ENCODE data around the gene IGSF9B. TPM values are rescaled to one million over a fixed set of nuclear protein-coding genes. Genes with fewer than 3 reads are reported as not detected.

Gene IGSF9B
- total RNA-seq, 2 donors from 2014 or later: 10.2 to 35.3 TPM

- Histone ChIP-seq H3K27ac (no peak overlapping the region), H3K36me3 (no peaks in the 10 kb centered on the region), H3K4me3 (no peak overlapping the region), H3K4me1 (replicated peaks) (no peaks in the 10 kb centered on the region), H3K27me3 (replicated peaks; ENCODE audit: insufficient read depth) (no peaks in the 10 kb centered on the region), H3K9me3 (no peaks in the 10 kb centered on the region)
- 96% methylated on average over 10 of the region's 10 CpGs for WGBS
- TF ChIP-seq POLR2AphosphoS5 (IDR thresholded peaks at IDR 0.05): no peak
- TF ChIP-seq POLR2A (IDR thresholded peaks at IDR 0.05): no peak
- TF ChIP-seq CTCF (IDR thresholded peaks at IDR 0.05): no peak
- no peak for DNase-seq (ENCODE audit: low spot score)
- intact Hi-C loops (cut with DNase I): no loop called here
Measured at GRCh38 chr11:133921513-133921912, 35.3 kb downstream of the IGSF9B start.

- no peak for TF ChIP-seq POLR2AphosphoS5 (IDR thresholded peaks at IDR 0.05)
- TF ChIP-seq CTCF (IDR thresholded peaks at IDR 0.05): no peak
- TF ChIP-seq POLR2A (IDR thresholded peaks at IDR 0.05): no peak
- Histone ChIP-seq H3K4me1 (replicated peaks) (no peaks in the 10 kb centered on the region), H3K36me3 (no peaks in the 10 kb centered on the region), H3K27me3 (replicated peaks; ENCODE audit: insufficient read depth) (no peaks in the 10 kb centered on the region), H3K4me3 (no peak overlapping the region), H3K27ac (no peak overlapping the region), H3K9me3 (no peaks in the 10 kb centered on the region)
- 95% methylated on average over 33 of the region's 33 CpGs for WGBS
- intact Hi-C loops (cut with DNase I): no loop called here
- DNase-seq (ENCODE audit: low spot score): no peak
Measured at GRCh38 chr11:133921026-133921425, 35.7 kb downstream of the IGSF9B start.

- H3K36me3 ChIP-seq: no peaks in the 10 kb centered on the region
- no peak for DNase-seq (ENCODE audit: low spot score)
- no peak overlapping the region for H3K27ac ChIP-seq
- 96% methylated on average over 47 of the region's 47 CpGs for WGBS
- H3K9me3 ChIP-seq: no peaks in the 10 kb centered on the region
- H3K4me3 ChIP-seq: no peak overlapping the region
- H3K27me3 ChIP-seq (replicated peaks; ENCODE audit: insufficient read depth): no peaks in the 10 kb centered on the region
- intact Hi-C loops (cut with DNase I): no loop called here
- no peak for TF ChIP-seq POLR2AphosphoS5 (IDR thresholded peaks at IDR 0.05)
- H3K4me1 ChIP-seq (replicated peaks): no peaks in the 10 kb centered on the region
Measured at GRCh38 chr11:133920109-133920990, 36.4 kb downstream of the IGSF9B start.

- DNase-seq (ENCODE audit: low spot score): no peak
- intact Hi-C loops (cut with DNase I): no loop called here
- TF ChIP-seq CTCF (IDR thresholded peaks at IDR 0.05): no peak
- no peak for TF ChIP-seq POLR2AphosphoS5 (IDR thresholded peaks at IDR 0.05)
- TF ChIP-seq POLR2A (IDR thresholded peaks at IDR 0.05): no peak
- Histone ChIP-seq H3K4me3 (no peak overlapping the region), H3K27me3 (replicated peaks; ENCODE audit: insufficient read depth) (no peaks in the 10 kb centered on the region), H3K27ac (no peak overlapping the region), H3K36me3 (no peaks in the 10 kb centered on the region), H3K9me3 (no peaks in the 10 kb centered on the region), H3K4me1 (replicated peaks) (no peaks in the 10 kb centered on the region)
- 93% methylated on average over 66 of the region's 66 CpGs for WGBS
Measured at GRCh38 chr11:133919330-133920108, 37.2 kb downstream of the IGSF9B start.

DNA sequence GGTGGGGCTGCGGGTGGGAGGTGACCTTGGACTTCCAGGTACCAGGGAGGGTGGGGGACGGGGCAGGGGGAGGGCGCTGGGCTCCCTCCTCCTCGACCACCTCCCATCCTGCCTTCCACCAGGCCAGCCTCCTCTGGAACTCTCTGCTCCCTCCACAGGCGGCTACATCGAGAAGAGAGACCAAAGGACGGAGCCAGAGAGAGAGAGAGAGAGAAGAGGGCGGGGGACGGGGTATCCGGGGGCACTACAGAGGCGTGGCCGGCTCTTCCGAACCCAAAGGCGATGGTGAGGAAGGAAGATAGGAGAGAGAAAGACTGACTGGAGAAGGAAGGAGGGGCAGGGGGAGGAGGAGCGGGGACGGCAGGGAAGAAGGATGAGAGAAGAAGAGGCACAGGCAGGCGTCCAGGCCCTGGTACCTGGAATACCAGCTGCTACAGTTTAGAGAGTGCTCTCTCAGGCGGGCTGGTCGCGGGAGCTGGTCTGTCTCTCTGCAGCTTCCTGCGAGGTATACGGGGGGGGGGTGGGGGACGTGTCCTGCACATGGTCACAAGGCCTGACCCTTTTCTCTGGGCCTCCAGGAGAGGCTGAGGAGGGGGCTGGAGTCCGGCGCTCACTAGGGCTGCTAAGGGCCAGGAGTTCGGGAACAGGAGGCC is 38.0 kb downstream of the IGSF9B start:
- intact Hi-C loops (cut with DNase I): no loop called here
- Histone ChIP-seq H3K4me3 (no peak overlapping the region), H3K9me3 (no peaks in the 10 kb centered on the region), H3K36me3 (no peaks in the 10 kb centered on the region), H3K27ac (no peak overlapping the region), H3K4me1 (replicated peaks) (no peaks in the 10 kb centered on the region), H3K27me3 (replicated peaks; ENCODE audit: insufficient read depth) (no peaks in the 10 kb centered on the region)
- 62% methylated on average over 22 of the region's 26 CpGs for WGBS
- no peak for DNase-seq (ENCODE audit: low spot score)
- no peak for TF ChIP-seq CTCF (IDR thresholded peaks at IDR 0.05)
- no peak for TF ChIP-seq POLR2AphosphoS5 (IDR thresholded peaks at IDR 0.05)
- no peak for TF ChIP-seq POLR2A (IDR thresholded peaks at IDR 0.05)

Data from prostate gland (tissue), 2 donors.